Measurements from ENCODE around the gene SEMA4D. TPM values are rescaled to one million over a fixed set of nuclear protein-coding genes. Genes with fewer than 3 reads are reported as not detected.
A peak's percentile ranks its signal among the peaks of the same experiment; 100 is the strongest.
"Not testable (repeated sequence)": the region's sequence is repeated elsewhere in the genome, so short reads cannot be mapped to it uniquely, and the experiment has no call there.

The SEMA4D gene
- total RNA-seq, 1 experiment from 2014 or later: 48.4 TPM

- Histone ChIP-seq H2AFZ (no peak overlapping the region), H3K27me3 (ENCODE audit: insufficient read depth, low read depth) (no peaks in the 10 kb centered on the region), H3K9me2 (ENCODE audit: insufficient read depth) (no peaks in the 10 kb centered on the region), H3K4me1 (replicated peaks; ENCODE audit: insufficient read depth) (no peaks in the 10 kb centered on the region), H3K27ac (no peak overlapping the region), H3K79me2 (ENCODE audit: low read depth) (no peaks in the 10 kb centered on the region), H3K4me2 (no peak overlapping the region), H4K20me1 (ENCODE audit: insufficient read depth) (no peaks in the 10 kb centered on the region), H3K4me3 (no peak overlapping the region), H3K9me3 (ENCODE audit: insufficient read depth, low read depth) (no peaks in the 10 kb centered on the region), H3F3A (ENCODE audit: insufficient read depth, low read depth) (0 out of 2 replicates have a peak, but pooled peaks cover 8% of the 10 kb centered on the region), H3K36me3 (ENCODE audit: low read depth) (no peaks in the 10 kb centered on the region)
- intact Hi-C loops (cut with micrococcal nuclease; ENCODE audit: unreplicated experiment): no loop called here
- POLR2A ChIA-PET (ENCODE audit: unreplicated experiment): interaction anchor here (0.6 kb wide), 1 partner anchor 8 kb away, joined by 5 read pairs; no protein-coding TSS in a partner anchor
- CTCF ChIA-PET: no interaction called here
- no TSS peak for BruUV-seq (replicated peaks)
- TF ChIP-seq EZH2 (IDR thresholded peaks at IDR 0.05; ENCODE audit: low read depth) (no peak), CTCF (conservative IDR thresholded peaks at IDR 0.05) (no peak)
- DNase-seq: no peak
Observed at GRCh38 chr9:89372979-89373378, 124.9 kb downstream of the SEMA4D start.

- H3K4me3 ChIP-seq: no peak overlapping the region
- no peaks in the 10 kb centered on the region for H4K20me1 ChIP-seq (ENCODE audit: insufficient read depth)
- ChIA-PET CTCF (no interaction called here), POLR2A (ENCODE audit: unreplicated experiment) (interaction anchor here (0.6 kb wide), 1 partner anchor 8 kb away, joined by 5 read pairs; no protein-coding TSS in a partner anchor)
- H3K4me2 ChIP-seq: no peak overlapping the region
- BruUV-seq (replicated peaks): no TSS peak
- no peaks in the 10 kb centered on the region for H3K9me3 ChIP-seq (ENCODE audit: insufficient read depth, low read depth)
- no peaks in the 10 kb centered on the region for H3K9me2 ChIP-seq (ENCODE audit: insufficient read depth)
- intact Hi-C loops (cut with micrococcal nuclease; ENCODE audit: unreplicated experiment): no loop called here
- H3K36me3 ChIP-seq (ENCODE audit: low read depth): no peaks in the 10 kb centered on the region
- no peaks in the 10 kb centered on the region for H3K27me3 ChIP-seq (ENCODE audit: insufficient read depth, low read depth)
- DNase-seq: peak in 1 of 2 experiments; percentile 22
- 0 out of 2 replicates have a peak, but pooled peaks cover 8% of the 10 kb centered on the region for H3F3A ChIP-seq (ENCODE audit: insufficient read depth, low read depth)
- no peaks in the 10 kb centered on the region for H3K79me2 ChIP-seq (ENCODE audit: low read depth)
- H2AFZ ChIP-seq: no peak overlapping the region
- no peaks in the 10 kb centered on the region for H3K4me1 ChIP-seq (replicated peaks; ENCODE audit: insufficient read depth)
- TF ChIP-seq CTCF (conservative IDR thresholded peaks at IDR 0.05): no peak
- TF ChIP-seq EZH2 (IDR thresholded peaks at IDR 0.05; ENCODE audit: low read depth): no peak
- H3K27ac ChIP-seq: no peak overlapping the region
Observed at GRCh38 chr9:89372230-89372816, 125.6 kb downstream of the SEMA4D start.

- H3K9me2 ChIP-seq (ENCODE audit: insufficient read depth); H3K27me3 ChIP-seq (ENCODE audit: insufficient read depth, low read depth); DNase-seq; H3K36me3 ChIP-seq (ENCODE audit: low read depth); CTCF ChIA-PET; H3F3A ChIP-seq (ENCODE audit: insufficient read depth, low read depth); POLR2A ChIA-PET (ENCODE audit: unreplicated experiment); H3K9me3 ChIP-seq (ENCODE audit: insufficient read depth, low read depth); BruUV-seq (replicated peaks); H2AFZ ChIP-seq; H3K27ac ChIP-seq; intact Hi-C loops (cut with micrococcal nuclease; ENCODE audit: unreplicated experiment); H3K4me3 ChIP-seq; H3K79me2 ChIP-seq (ENCODE audit: low read depth); H3K4me1 ChIP-seq (replicated peaks; ENCODE audit: insufficient read depth); H3K4me2 ChIP-seq; H4K20me1 ChIP-seq (ENCODE audit: insufficient read depth): not testable (repeated sequence)
Observed at GRCh38 chr9:89371791-89372190, 126.1 kb downstream of the SEMA4D start.

GRCh38 chr9:89370593-89370992 is 127.3 kb downstream of the SEMA4D start:
- Histone ChIP-seq H4K20me1 (ENCODE audit: insufficient read depth) (no peaks in the 10 kb centered on the region), H3K27me3 (ENCODE audit: insufficient read depth, low read depth) (no peaks in the 10 kb centered on the region), H3K9me3 (ENCODE audit: insufficient read depth, low read depth) (no peaks in the 10 kb centered on the region), H3K4me1 (replicated peaks; ENCODE audit: insufficient read depth) (no peaks in the 10 kb centered on the region), H3K36me3 (ENCODE audit: low read depth) (no peaks in the 10 kb centered on the region), H3F3A (ENCODE audit: insufficient read depth, low read depth) (0 out of 2 replicates have a peak, but pooled peaks cover 8% of the 10 kb centered on the region), H3K79me2 (ENCODE audit: low read depth) (no peaks in the 10 kb centered on the region), H3K4me2 (no peak overlapping the region), H2AFZ (no peak overlapping the region), H3K27ac (no peak overlapping the region), H3K4me3 (no peak overlapping the region), H3K9me2 (ENCODE audit: insufficient read depth) (no peaks in the 10 kb centered on the region)
- CTCF ChIA-PET: no interaction called here
- intact Hi-C loops (cut with micrococcal nuclease; ENCODE audit: unreplicated experiment): no loop called here
- DNase-seq: no peak
- POLR2A ChIA-PET (ENCODE audit: unreplicated experiment): no interaction called here
- no TSS peak for BruUV-seq (replicated peaks)
- TF ChIP-seq CTCF (conservative IDR thresholded peaks at IDR 0.05) (no peak), EZH2 (IDR thresholded peaks at IDR 0.05; ENCODE audit: low read depth) (no peak)

All from PC-9 (cell line).